Stimulated activated CD8-positive, alpha-beta memory T cell treated with anti-CD3 and anti-CD28 coated beads, Interleukin-2, amount 100 ng/mL, for 48 hours (primary cell): ENCODE data around the gene STK11IP.

Experiments used
- DNase-seq, 2 donors: peaks; one replicate each; pipeline ENCODE4 v3.0.0-alpha.2; 2020; ENCODE audit warnings: low read depth in 2 of 2

Gene STK11IP

GRCh38 chr2:219563271-219563928, 34.3 kb upstream of the STK11IP start:
- DNase-seq, result no peak

DNA sequence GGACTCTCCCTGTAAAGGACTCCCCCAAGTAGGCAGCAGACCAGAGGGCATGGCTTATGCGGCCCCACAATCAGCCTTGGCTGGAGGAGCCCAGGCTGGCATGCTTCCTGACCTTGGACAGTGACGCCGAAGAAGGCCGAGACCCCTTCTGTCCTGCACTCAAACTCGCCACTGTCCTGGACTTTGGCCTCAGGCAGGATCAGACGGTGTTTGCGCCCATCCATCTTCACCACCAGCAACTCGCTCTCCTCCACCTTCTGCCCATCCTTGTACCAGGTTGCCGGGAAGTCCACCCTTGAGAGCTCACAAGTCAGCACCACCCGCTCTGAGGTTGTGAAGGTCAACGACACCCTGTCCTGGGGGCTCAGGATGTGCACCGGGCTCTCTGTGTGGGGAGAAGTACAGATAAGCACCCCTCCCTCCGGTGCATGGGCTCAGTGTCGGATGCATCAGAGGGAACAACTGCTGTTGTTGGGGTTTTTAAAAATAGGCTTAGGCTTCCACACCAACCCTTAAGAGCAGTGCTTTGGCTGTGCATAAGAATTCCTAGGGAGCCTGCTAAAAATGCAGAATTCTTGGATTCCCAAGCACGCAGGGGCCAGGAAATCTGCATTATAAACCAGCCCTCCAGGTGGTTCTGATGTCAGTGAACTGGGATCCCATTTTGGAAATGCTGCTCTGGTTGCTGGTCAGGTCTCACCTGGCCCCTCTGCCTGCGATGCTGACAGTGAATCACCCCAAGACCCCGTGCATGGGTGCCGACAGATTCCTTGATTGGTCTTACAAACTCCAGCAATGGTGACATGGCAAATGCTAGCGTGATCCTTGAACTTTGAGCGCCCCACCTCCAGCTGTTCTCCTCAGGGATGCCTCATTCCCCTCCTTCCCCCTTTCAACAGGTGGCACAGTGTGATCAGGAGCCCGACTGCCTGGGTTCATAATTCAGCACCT, 32.3 kb upstream of the STK11IP start:
- no peak for DNase-seq

- DNase-seq, result no peak
Measured at GRCh38 chr2:219566640-219567039, 31.0 kb upstream of the STK11IP start.

DNA sequence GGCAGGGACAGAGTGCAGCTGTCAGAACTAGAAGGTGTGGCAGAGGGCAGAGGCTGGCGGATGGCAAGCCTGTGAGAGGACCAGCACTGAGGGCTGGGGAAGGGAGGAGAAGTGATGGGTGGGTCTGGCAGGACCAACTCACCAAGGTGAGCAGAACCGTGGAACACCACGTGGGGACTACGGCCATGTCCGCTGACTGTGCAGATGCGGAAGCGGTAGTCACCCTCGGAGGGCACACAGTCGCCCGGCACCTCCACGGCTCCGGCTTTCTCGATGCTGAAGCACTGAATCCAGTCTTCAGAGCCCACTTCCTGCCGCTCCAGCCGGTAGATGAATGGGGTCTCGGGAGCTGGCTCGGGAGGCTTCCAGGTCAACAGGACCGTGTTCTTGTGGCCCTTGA, 30.5 kb upstream of the STK11IP start:
- DNase-seq, result no peak

GRCh38 chr2:219567791-219568361, 29.8 kb upstream of the STK11IP start:
- no peak for DNase-seq

DNA sequence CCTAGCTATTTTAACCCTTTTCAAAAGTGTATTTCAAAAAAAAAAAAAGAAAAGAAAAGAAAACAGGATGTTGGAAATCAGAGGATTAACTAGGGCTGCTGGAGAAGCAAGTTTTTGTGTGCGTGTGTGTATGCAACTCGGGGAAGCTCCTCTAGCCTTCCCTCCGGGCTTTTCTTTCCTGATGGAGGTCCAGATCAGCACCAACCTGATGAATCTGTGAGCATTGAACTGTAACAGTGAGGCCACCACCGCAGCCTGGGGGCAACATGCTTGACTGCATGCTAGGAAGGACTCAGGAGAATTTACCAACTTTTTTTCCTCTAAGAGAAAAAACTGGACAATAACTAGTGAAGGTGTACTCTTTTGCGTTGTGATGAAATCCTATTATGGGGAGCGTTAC, 28.6 kb upstream of the STK11IP start:
- DNase-seq, result no peak

DNA sequence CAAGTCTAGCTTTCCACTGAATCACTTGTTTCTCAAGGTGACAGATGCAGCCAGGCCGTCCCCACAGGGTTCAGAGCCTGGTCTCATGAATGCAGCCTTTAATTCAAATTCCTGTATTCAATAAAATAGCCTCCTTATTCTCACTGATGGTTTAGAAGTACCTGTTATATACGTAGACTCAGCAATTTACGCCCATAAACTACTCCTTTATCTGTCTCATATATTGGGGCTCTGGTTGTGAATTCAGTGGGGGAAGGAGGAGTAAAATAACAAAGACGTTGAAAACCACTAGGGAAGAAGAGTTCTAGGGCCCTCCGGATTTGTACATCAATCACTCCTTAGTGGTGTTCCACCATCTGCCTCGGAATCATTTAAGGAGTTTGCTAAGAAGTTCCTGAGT, 28.0 kb upstream of the STK11IP start:
- no peak for DNase-seq

- no peak for DNase-seq
Measured at GRCh38 chr2:219570194-219570923, 27.3 kb upstream of the STK11IP start.

DNA sequence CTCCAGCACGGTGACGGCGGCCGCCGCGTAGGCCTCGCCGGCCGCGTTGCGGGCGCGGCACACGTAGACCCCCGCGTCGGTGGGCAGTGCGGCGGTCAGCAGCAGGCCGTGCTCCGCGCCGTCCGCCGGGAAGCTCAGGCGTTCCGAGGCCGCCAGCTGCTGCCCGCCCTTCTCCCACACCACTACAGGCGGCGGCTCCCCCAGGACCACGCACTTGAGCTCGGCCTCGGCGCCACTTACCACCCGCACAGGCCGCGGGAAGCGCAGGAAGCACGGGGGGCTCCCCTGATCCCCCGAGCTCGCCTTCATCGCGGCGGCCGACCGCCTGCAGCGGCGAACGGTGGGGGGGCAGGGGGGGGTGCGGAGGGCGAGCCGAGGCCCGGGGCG, 26.7 kb upstream of the STK11IP start:
- no peak for DNase-seq

DNA sequence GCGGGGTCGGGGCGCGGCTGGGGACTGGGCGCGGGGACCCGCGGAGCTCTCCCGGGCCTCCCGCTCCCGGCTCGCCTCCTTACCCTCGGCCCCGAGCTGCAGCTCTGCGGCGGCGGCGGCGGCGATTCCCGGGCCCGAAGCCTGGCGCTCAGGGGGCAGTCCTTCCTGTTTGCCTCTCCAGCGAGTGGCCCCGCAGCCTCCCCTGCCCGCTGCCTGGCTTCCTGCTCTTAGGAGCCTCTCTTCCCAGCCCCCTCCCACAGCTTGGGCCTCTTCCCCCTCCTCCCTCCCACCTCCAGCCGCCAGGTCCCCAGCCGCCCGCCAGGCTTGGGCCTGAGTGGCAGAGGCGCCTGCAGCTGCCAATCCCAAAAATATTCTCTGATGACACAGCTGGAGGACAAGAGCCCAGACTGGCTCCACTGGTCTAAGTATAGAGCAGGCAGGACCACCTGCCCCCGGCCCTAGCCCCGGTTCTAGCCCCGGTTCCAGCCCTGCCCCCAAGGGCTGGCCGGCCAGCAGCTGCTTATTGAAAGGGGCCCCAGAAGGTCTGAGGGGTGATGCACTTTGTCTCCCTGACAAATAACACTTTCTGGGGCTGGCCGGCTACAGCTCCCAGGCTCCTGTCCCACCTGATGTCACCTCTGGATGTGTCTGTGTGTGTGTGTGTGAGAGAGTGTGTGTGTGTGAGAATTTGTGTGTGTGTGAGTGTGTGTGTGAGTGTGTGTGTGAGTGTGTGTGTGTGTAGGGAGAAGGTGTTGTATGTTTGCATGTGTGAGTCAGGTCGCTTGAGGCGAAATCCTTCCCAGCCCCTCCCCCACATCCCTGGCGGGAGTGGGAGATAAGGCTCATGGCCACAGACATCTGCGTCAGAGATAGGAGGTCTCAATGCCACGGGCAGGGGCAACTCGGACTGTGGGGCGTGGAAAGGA, 26.1 kb upstream of the STK11IP start, which contains the start of gene OBSL1:
TSS of gene OBSL1 (minus strand) at position 229 of the 926 bp plus-strand sequence. CDS start 307 bp downstream, outside the sequence.
- no peak for DNase-seq

DNA sequence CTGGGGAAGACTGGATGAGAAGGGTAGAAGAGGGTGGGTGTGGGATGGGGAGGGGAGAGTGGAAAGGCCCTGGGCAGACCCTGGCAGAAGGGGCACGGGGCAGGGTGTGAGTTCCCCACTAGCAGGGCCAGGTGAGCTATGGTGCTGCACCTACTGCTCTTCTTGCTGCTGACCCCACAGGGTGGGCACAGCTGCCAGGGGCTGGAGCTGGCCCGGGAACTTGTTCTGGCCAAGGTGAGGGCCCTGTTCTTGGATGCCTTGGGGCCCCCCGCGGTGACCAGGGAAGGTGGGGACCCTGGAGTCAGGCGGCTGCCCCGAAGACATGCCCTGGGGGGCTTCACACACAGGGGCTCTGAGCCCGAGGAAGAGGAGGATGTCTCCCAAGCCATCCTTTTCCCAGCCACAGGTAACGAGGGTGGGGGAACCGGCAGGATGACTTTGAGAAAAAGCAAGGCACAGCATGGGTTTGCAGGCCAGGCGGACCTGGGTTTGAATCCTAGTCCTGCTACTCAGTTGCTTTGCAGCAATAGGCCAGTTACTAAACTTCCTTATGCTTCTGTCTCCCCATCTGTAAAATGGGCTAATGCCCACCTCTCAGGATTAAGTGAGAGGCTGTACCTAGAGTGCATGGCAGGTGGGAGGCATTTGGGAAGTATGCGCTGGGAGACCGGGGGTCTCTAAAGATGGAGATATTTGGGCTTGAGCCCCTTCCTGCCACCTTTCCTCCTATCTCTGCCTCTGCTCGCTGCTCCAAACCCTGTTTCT, 25.2 kb upstream of the STK11IP start, which contains the start of gene INHA:
TSS of gene INHA (plus strand) at position 74 of the 765 bp plus-strand sequence. CDS start at position 139, 65 bp downstream.
- no peak for DNase-seq

GRCh38 chr2:219573166-219573565, 24.5 kb upstream of the STK11IP start:
- DNase-seq, result no peak

- DNase-seq, result no peak
Measured at GRCh38 chr2:219574484-219575311, 23.0 kb upstream of the STK11IP start.

GRCh38 chr2:219575566-219576504, 21.8 kb upstream of the STK11IP start:
- DNase-seq, result no peak

DNA sequence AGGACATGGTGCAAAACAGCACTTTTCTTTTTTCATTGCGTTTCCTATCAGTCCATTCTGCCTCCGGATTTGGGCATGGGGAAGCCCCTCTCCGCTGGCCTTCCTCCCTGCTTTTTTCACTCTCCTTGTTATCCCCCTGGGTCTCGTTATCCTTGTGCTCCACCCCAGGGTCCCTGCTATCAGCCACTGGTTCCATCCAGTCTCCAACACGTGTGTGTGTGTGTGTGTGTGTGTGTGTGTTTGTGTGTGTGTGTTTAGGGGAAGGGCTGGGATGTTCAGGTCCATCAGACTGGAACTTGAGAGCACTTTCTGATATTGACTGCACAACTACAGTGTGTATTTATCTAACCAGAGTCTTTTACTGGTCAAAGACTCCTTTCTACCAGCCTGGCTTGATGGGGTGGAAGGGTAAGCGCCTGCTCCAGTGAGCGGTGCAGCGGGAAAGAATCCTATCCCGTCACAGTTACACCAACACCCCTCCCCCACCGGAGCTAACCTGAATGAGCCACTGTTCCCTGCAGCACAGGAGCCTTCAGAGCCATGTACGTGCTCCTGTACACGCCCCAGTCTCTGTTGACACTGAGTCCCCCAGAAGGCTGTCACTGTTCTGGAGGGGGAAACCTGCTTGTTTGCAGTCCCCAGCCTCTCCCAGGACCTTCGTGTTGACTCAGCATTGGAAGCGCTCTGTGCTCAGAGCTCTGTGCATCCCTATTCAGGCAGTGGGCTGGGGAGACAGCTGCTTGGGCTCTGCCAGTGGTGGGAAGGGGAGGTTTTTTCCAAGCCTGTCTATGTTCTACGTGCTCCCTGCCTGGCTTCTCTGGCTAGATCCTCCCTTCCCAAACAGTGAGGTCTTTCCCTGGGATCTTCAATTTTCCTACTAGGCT, 20.9 kb upstream of the STK11IP start:
- no peak for DNase-seq

- no peak for DNase-seq
Measured at GRCh38 chr2:219578811-219579613, 18.6 kb upstream of the STK11IP start.
